ENCODE measurements around the gene PRRG1.

The PRRG1 gene

GRCh38 chrX:37468124-37468739, 119.1 kb downstream of the PRRG1 start:
- TF ChIP-seq NFIC (IDR thresholded peaks at IDR 0.05) (no peak), CEBPB (IDR thresholded peaks at IDR 0.05) (no peak), YY1 (IDR thresholded peaks at IDR 0.05; ENCODE audit: low read depth) (no peak), EGR1 (IDR thresholded peaks at IDR 0.05) (no peak), EP300 (IDR thresholded peaks at IDR 0.05; ENCODE audit: borderline replicate concordance) (no peak), FOXM1 (IDR thresholded peaks at IDR 0.05; ENCODE audit: borderline replicate concordance, low read depth) (no peak), RAD21 (IDR thresholded peaks at IDR 0.05; ENCODE audit: low read depth) (no peak), TEAD4 (IDR thresholded peaks at IDR 0.05) (no peak), TCF12 (IDR thresholded peaks at IDR 0.05; ENCODE audit: low read depth) (no peak), CREB1 (IDR thresholded peaks at IDR 0.05; ENCODE audit: low read depth) (no peak), TAF1 (IDR thresholded peaks at IDR 0.05; ENCODE audit: low read depth) (no peak), ZBTB7A (IDR thresholded peaks at IDR 0.05; ENCODE audit: low read depth) (no peak)
- TF ChIP-seq, protein P1, sequence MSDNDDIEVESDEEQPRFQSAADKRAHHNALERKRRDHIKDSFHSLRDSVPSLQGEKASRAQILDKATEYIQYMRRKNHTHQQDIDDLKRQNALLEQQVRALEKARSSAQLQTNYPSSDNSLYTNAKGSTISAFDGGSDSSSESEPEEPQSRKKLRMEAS (IDR thresholded peaks at IDR 0.05): no peak
- TF ChIP-seq, protein P2, sequence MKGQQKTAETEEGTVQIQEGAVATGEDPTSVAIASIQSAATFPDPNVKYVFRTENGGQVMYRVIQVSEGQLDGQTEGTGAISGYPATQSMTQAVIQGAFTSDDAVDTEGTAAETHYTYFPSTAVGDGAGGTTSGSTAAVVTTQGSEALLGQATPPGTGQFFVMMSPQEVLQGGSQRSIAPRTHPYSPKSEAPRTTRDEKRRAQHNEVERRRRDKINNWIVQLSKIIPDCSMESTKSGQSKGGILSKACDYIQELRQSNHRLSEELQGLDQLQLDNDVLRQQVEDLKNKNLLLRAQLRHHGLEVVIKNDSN (IDR thresholded peaks at IDR 0.05): no peak
- TF ChIP-seq, protein P3, sequence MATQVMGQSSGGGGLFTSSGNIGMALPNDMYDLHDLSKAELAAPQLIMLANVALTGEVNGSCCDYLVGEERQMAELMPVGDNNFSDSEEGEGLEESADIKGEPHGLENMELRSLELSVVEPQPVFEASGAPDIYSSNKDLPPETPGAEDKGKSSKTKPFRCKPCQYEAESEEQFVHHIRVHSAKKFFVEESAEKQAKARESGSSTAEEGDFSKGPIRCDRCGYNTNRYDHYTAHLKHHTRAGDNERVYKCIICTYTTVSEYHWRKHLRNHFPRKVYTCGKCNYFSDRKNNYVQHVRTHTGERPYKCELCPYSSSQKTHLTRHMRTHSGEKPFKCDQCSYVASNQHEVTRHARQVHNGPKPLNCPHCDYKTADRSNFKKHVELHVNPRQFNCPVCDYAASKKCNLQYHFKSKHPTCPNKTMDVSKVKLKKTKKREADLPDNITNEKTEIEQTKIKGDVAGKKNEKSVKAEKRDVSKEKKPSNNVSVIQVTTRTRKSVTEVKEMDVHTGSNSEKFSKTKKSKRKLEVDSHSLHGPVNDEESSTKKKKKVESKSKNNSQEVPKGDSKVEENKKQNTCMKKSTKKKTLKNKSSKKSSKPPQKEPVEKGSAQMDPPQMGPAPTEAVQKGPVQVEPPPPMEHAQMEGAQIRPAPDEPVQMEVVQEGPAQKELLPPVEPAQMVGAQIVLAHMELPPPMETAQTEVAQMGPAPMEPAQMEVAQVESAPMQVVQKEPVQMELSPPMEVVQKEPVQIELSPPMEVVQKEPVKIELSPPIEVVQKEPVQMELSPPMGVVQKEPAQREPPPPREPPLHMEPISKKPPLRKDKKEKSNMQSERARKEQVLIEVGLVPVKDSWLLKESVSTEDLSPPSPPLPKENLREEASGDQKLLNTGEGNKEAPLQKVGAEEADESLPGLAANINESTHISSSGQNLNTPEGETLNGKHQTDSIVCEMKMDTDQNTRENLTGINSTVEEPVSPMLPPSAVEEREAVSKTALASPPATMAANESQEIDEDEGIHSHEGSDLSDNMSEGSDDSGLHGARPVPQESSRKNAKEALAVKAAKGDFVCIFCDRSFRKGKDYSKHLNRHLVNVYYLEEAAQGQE (IDR thresholded peaks at IDR 0.05; ENCODE audit: low read depth): no peak

- TF ChIP-seq CEBPB (IDR thresholded peaks at IDR 0.05): no peak
- TF ChIP-seq TEAD4 (IDR thresholded peaks at IDR 0.05): no peak
- TF ChIP-seq EP300 (IDR thresholded peaks at IDR 0.05; ENCODE audit: borderline replicate concordance): no peak
- TF ChIP-seq RAD21 (IDR thresholded peaks at IDR 0.05; ENCODE audit: low read depth): no peak
- TF ChIP-seq, protein P3 (IDR thresholded peaks at IDR 0.05; ENCODE audit: low read depth): no peak
- no peak for TF ChIP-seq TAF1 (IDR thresholded peaks at IDR 0.05; ENCODE audit: low read depth)
- TF ChIP-seq ZBTB7A (IDR thresholded peaks at IDR 0.05; ENCODE audit: low read depth): no peak
- no peak for TF ChIP-seq YY1 (IDR thresholded peaks at IDR 0.05; ENCODE audit: low read depth)
- no peak for TF ChIP-seq CREB1 (IDR thresholded peaks at IDR 0.05; ENCODE audit: low read depth)
- TF ChIP-seq TCF12 (IDR thresholded peaks at IDR 0.05; ENCODE audit: low read depth): no peak
- no peak for TF ChIP-seq FOXM1 (IDR thresholded peaks at IDR 0.05; ENCODE audit: borderline replicate concordance, low read depth)
- TF ChIP-seq EGR1 (IDR thresholded peaks at IDR 0.05): no peak
- TF ChIP-seq, protein P2 (IDR thresholded peaks at IDR 0.05): no peak
- no peak for TF ChIP-seq NFIC (IDR thresholded peaks at IDR 0.05)
- TF ChIP-seq, protein P1 (IDR thresholded peaks at IDR 0.05): no peak
Observed at GRCh38 chrX:37470711-37471110, 121.5 kb downstream of the PRRG1 start.

DNA sequence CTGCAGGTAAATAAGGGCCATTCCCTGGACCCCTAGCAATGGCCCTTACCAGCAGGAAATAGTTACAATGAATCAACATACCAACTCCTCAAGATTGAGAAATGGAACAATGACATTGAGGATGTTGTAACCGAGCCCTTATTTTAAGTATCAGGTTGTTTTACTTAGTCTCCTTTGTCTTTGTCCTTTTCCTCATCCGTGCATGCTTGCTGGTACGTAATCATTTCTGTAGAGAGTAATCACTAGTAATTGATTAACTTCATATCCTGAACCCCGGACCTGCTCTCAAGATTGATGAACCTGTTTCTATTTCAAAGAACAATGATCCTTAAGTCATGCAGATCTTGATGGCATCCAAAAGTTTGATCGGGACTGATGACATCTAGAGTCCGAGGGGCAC, 123.7 kb downstream of the PRRG1 start:
- TF ChIP-seq TEAD4 (IDR thresholded peaks at IDR 0.05): no peak
- TF ChIP-seq, protein P2 (IDR thresholded peaks at IDR 0.05): no peak
- no peak for TF ChIP-seq YY1 (IDR thresholded peaks at IDR 0.05; ENCODE audit: low read depth)
- TF ChIP-seq, protein P3 (IDR thresholded peaks at IDR 0.05; ENCODE audit: low read depth): no peak
- no peak for TF ChIP-seq EGR1 (IDR thresholded peaks at IDR 0.05)

- TF ChIP-seq, protein P2 (IDR thresholded peaks at IDR 0.05): no peak
- no peak for TF ChIP-seq YY1 (IDR thresholded peaks at IDR 0.05; ENCODE audit: low read depth)
Observed at GRCh38 chrX:37474478-37474877, 125.3 kb downstream of the PRRG1 start.
